ENCODE results near the gene GFRA4. TPM values are rescaled to one million over a fixed set of nuclear protein-coding genes. Genes with fewer than 3 reads are reported as not detected.

GFRA4 gene
- total RNA-seq, 6 experiments from 2014 or later = not detected

GRCh38 chr20:3696745-3697587, 33.8 kb upstream of the GFRA4 start:
- intact Hi-C loops (cut with DNase I) = no loop called here
- H3K9me3 ChIP-seq = no peaks in the 10 kb centered on the region
- H3K27me3 ChIP-seq = no peaks in the 10 kb centered on the region
- H3K4me3 ChIP-seq = no peak overlapping the region
- ATAC-seq (no peak), DNase-seq (no peak)
- H3K27ac ChIP-seq = no peak overlapping the region
- TF ChIP-seq CTCF (IDR thresholded peaks at IDR 0.05) = no peak
- TF ChIP-seq POLR2A (IDR thresholded peaks at IDR 0.05) = no peak
- 90% methylated on average over 7 of the region's 15 CpGs for WGBS (ENCODE audit: insufficient coverage, low coverage, low lambda C conversion rate, missing lambda C conversion rate)
- no peaks in the 10 kb centered on the region for H3K36me3 ChIP-seq
- no peaks in the 10 kb centered on the region for H3K4me1 ChIP-seq

- no peaks in the 10 kb centered on the region for H3K27me3 ChIP-seq
- H3K36me3 ChIP-seq = no peaks in the 10 kb centered on the region
- H3K27ac ChIP-seq = no peak overlapping the region
- 67% methylated on average over 1 of the region's 1 CpG for WGBS (ENCODE audit: insufficient coverage, low coverage, low lambda C conversion rate, missing lambda C conversion rate)
- TF ChIP-seq CTCF (IDR thresholded peaks at IDR 0.05) (peak in 1 of 4 donors; percentile 27), POLR2A (IDR thresholded peaks at IDR 0.05) (no peak)
- no peaks in the 10 kb centered on the region for H3K9me3 ChIP-seq
- ATAC-seq (no peak), DNase-seq (no peak)
- H3K4me3 ChIP-seq = no peak overlapping the region
- intact Hi-C loops (cut with DNase I) = no loop called here
- H3K4me1 ChIP-seq = no peaks in the 10 kb centered on the region
These were observed 33.0 kb upstream of the GFRA4 start for GRCh38 chr20:3696200-3696599.

- TF ChIP-seq CTCF (IDR thresholded peaks at IDR 0.05) (no peak), POLR2A (IDR thresholded peaks at IDR 0.05) (no peak)
- H3K4me1 ChIP-seq = no peaks in the 10 kb centered on the region
- no peaks in the 10 kb centered on the region for H3K36me3 ChIP-seq
- no peak overlapping the region for H3K4me3 ChIP-seq
- H3K27ac ChIP-seq = no peak overlapping the region
- intact Hi-C loops (cut with DNase I) = no loop called here
- no peak for DNase-seq
- 60% methylated on average over 1 of the region's 5 CpGs for WGBS (ENCODE audit: insufficient coverage, low coverage, low lambda C conversion rate, missing lambda C conversion rate)
- H3K9me3 ChIP-seq = no peaks in the 10 kb centered on the region
- ATAC-seq = no peak
- H3K27me3 ChIP-seq = no peaks in the 10 kb centered on the region
These were observed 31.7 kb upstream of the GFRA4 start for GRCh38 chr20:3694864-3695263.

- no peak for ATAC-seq
- no peak for DNase-seq
These were observed 30.2 kb upstream of the GFRA4 start for GRCh38 chr20:3693376-3693775.

More at GRCh38 chr20:3693376-3693775, 30.2 kb upstream of the GFRA4 start:
- Histone ChIP-seq H3K27ac (no peak overlapping the region), H3K36me3 (no peaks in the 10 kb centered on the region), H3K4me3 (no peak overlapping the region), H3K27me3 (no peaks in the 10 kb centered on the region), H3K4me1 (no peaks in the 10 kb centered on the region), H3K9me3 (no peaks in the 10 kb centered on the region)
- WGBS (ENCODE audit: insufficient coverage, low coverage, low lambda C conversion rate, missing lambda C conversion rate) = 60% methylated on average over 1 of the region's 13 CpGs
- intact Hi-C loops (cut with DNase I) = no loop called here
- TF ChIP-seq CTCF (IDR thresholded peaks at IDR 0.05) = no peak
- no peak for TF ChIP-seq POLR2A (IDR thresholded peaks at IDR 0.05)

All from right lobe of liver (tissue), 6 donors.